C4-2B (cell line): ENCODE measurements around the gene PCDHA8.
"Not testable (repeated sequence)": the region's sequence is repeated elsewhere in the genome, so short reads cannot be mapped to it uniquely, and the experiment has no call there.

Experiments
- ZFX ChIP-seq: fragments of 450-650 bp; IDR thresholded peaks from 2 replicates; pipeline ENCODE4 v1.6.1; 2017
- TF ChIP-seq, protein P1 (sequence below): fragments of 450-650 bp; conservative IDR thresholded peaks from 2 replicates; pipeline ENCODE4 v1.5.1; 2017; ENCODE audit warnings: mild to moderate bottlenecking

DNA sequence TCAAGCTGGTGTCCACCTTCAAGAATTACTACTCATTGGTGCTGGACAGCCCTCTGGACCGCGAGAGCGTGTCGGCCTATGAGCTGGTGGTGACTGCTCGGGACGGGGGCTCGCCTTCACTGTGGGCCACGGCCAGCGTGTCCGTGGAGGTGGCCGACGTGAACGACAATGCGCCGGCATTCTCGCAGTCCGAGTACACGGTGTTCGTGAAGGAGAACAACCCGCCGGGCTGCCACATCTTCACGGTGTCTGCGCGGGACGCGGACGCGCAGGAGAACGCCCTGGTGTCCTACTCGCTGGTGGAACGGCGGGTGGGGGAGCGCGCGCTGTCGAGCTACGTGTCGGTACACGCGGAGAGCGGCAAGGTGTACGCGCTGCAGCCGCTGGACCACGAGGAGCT lies 38.6 kb upstream of the PCDHA8 start:
- TF ChIP-seq ZFX = not testable (repeated sequence)
- TF ChIP-seq, protein P1, sequence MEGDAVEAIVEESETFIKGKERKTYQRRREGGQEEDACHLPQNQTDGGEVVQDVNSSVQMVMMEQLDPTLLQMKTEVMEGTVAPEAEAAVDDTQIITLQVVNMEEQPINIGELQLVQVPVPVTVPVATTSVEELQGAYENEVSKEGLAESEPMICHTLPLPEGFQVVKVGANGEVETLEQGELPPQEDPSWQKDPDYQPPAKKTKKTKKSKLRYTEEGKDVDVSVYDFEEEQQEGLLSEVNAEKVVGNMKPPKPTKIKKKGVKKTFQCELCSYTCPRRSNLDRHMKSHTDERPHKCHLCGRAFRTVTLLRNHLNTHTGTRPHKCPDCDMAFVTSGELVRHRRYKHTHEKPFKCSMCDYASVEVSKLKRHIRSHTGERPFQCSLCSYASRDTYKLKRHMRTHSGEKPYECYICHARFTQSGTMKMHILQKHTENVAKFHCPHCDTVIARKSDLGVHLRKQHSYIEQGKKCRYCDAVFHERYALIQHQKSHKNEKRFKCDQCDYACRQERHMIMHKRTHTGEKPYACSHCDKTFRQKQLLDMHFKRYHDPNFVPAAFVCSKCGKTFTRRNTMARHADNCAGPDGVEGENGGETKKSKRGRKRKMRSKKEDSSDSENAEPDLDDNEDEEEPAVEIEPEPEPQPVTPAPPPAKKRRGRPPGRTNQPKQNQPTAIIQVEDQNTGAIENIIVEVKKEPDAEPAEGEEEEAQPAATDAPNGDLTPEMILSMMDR = not testable (repeated sequence)
